GM21717 (cell line): ENCODE data around the gene FBXO47.
"Not testable (repeated sequence)": the region's sequence is repeated elsewhere in the genome, so short reads cannot be mapped to it uniquely, and the experiment has no call there.

Experiments
- ATAC-seq: cut with Tn5 transposase; IDR thresholded peaks from one replicate; pipeline ENCODE4 v1.9.1; 2021; ENCODE audit warnings: mild to moderate bottlenecking, moderate library complexity; ENCODE audit not compliant: unreplicated experiment

FBXO47 gene

DNA sequence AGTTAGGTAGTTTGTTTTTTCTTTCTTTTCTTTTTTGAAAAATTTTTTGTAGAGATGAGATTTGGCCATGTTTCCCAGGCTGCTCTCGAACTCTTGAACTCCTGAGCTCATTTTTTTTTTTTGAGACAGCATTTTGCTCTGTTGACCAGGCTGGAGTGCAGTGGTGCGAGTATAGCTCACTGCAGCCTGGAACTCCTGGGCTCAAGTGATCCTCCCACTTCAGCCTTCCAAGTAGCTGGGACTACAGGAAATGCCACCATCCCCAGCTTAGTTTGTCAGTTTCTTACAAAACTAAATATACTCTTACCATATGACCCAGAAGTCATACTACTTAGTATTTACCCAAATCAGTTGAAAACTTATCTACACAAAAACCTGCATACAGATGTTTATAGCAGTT lies 14.4 kb upstream of the FBXO47 start:
- no peak for ATAC-seq

DNA sequence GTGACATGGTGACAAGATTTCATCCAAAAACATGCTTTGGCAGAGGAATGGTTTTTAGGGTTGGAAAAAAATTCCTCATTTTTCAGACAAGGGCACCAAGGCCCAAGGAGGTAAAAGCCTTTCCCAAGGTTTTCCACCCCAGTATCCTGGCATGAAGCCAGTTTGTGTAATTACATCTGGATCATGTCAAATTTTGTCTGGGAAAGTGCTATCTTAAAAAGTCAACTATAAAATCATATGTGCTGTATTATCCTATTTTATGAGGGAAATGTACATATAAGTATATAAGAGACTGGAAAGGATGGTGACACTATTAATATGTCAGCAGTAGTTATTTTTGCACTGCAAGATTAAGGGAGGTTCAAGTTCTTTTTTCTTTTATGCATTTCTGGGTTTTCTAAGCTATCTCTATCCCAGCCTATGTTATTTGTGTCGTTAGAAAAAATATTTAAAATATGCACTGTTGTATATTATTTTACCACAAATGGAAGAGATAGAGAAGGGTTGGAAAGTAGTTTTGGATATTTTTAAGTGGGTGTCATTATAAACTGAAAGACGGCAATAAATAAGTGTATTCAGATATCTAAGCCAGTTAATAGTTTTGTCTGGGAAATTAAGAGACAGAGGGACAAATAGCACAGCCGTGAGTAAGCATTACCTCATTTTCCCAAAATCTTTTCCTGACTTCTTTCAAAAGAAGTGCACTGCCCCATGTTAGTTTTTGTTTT lies 13.5 kb upstream of the FBXO47 start:
- ATAC-seq, result no peak

DNA sequence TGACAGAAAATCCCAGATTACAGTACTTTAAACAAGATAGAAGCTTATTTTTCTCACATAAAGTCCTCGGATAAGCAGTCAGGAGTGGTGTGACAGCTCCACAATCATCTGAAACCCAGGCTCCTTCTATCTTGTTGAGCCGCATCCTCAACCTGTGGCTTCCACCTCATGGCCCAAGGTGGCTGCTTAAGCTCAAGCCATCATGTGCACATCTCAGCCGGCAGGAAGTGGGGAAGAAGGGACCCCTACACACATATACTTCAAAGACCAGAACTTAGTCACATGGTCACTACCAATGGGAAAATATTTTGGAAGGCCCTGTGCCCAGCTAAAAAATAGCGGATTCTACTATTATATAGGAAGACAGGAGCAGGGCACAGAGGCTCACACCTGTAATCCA lies 11.0 kb upstream of the FBXO47 start:
- no peak for ATAC-seq

DNA sequence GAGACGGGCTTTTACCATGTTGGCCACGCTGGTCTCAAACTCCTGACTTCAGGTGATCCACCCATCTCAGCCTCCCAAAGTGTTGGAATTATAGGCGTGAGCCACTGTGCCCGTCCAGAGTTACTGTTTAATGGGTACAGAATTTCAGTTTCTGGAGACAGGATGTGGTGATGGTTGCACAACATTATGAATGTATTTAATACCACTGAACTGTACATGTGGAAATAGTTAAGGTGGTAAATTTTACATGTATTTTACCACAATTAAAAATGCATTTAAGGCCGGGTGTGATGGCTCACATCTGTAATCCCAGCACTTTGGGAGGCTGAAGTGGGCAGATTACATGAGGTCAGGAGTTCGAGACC lies 9.0 kb upstream of the FBXO47 start:
- not testable (repeated sequence) for ATAC-seq

DNA sequence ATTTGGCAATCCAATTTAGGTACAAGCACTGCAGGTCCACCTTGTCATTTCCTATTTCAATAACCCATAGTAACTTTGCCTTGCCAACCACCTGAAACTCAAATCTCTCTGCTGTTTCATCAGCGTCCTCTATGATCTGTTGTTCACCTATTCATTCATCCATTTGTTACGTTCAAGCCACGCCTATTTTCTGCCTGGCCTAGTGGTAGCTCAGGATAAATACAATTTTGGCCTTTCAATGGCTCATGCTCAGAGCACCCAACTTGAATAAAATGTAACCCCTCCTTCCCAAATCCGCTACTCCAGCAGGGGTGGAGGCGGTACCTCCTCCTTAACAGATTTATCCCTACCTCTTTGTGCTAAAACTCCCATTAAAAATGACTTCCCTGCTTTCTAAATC lies 3.6 kb upstream of the FBXO47 start:
- ATAC-seq, result no peak

DNA sequence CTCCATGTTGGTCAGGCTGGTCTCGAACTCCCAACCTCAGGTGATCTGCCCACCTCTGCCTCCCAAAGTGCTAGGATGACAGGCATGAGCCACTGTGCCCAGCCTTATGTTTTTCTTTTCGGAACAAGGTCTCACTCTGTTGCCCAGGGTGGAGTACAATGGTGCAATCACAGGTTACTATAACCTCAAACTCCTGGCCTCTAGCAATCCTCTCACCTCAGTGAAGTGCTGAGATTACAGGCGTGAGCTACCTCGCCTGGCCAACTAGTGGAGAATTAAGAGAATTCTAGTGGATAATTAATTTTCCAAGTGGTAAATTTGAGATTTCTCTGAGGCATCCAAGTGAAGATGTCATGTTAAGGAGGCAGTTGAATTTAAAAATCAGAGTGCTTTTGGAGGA lies 2.9 kb upstream of the FBXO47 start:
- ATAC-seq, result no peak

DNA sequence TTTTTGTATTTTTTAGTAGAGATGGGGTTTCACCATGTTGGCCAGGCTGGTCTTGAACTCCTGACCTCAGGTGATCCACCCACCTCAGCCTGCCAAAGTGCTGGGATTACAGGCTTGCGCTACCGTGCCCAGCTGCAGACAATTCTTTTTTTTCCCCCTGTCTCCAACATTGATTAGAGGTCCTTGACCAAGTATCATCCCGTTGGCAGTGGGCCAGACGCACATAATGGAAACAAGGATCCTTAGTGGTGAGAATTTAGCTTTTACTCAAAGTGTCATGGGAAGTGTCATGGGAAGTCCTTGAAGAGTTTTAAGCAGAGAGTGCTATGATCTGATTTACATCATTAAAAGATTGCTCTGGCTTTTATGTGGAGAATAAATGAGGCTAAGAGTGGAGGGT lies 2.1 kb upstream of the FBXO47 start:
- no peak for ATAC-seq

DNA sequence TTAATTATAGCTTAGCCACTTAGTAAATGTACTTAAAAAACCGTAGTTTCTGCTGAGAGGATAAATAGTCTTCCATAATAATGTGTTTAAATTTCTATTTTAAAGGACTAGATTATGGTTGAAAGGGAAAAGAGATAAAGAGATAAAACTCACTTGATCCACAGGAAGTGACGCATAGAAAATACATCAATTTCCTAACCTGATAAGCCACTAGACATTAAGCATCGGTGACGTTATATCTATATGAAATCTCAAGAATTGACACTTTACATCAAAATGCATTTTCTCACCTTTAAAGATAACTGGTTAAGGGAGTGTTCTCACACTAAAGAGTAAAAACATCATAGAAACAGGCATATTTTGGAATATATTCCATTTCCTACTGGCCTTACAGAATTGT lies 5.8 kb downstream of the FBXO47 start:
- no peak for ATAC-seq

DNA sequence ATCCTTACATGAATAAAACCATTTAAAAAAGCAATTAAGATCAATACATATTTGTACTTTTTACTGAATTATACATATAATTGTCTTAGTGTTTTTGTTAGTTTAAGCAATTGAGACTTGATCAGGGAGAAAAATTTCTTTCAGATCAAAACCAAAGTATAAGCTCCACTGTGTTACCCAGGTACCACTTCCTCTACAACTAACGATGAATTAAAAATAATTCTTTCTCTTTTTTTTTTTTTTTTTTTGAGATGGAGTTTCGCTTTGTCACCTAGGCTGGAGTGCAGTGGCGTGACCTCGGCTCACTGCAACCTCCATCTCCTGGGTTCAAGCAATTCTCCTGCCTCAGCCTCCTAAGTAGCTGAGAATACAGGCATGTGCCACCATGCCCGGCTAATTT lies 6.8 kb downstream of the FBXO47 start:
- no peak for ATAC-seq

DNA sequence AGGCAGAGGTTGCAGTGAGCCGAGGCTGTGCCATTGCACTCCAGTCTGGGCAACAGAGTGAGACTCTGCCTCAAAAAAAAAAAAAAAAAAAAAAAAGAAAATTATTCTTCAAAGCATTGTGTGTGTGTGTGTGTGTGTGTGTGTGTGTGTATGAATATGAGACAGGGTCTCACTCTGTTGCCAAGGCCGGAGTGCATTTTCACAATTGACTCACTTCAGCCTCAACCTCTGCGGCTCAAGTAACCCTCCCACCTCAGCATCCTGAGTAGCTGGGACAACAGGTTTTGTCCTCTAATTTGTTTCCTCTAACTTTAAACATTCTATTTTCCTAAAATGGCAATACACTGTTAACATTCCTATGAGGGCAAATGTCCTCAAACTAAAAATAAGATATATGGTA lies 7.7 kb downstream of the FBXO47 start:
- no peak for ATAC-seq

DNA sequence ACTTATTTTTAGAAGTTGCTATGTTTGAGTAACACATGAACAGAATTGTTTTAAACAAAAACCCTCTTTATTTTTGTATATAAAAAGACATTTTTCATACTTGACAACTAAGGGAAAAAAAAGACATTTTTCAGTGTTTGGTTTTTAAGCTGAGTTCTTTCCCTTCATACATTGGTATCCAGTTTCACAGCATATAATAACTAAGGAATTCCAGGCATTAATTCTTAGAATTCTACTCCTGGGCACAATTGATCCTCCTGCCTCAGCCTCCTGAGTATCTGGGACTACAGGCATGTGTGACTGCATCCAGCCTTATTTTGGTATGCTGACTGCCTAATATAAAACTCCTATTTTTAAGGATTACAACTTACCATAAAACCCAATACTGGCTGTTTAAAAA lies 8.4 kb downstream of the FBXO47 start:
- ATAC-seq, result no peak

DNA sequence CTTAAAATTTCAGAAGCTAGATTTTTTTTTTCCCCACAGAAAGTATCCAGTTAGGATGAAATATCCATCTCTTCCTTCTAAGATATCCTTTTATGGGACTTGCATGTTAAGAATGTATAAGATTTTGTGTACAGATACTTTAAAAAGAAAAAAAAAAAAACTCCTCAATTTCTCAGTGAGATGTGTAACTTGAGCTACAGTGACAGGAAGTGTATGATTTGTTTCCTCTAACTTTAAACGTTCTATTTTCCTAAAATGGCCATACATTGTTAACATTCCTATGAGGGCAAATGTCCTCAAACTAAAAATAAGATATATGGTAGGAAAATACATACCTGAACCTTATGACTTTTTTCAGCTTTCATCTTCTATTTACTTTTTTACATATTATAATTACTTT lies 8.9 kb downstream of the FBXO47 start:
- ATAC-seq, result no peak

DNA sequence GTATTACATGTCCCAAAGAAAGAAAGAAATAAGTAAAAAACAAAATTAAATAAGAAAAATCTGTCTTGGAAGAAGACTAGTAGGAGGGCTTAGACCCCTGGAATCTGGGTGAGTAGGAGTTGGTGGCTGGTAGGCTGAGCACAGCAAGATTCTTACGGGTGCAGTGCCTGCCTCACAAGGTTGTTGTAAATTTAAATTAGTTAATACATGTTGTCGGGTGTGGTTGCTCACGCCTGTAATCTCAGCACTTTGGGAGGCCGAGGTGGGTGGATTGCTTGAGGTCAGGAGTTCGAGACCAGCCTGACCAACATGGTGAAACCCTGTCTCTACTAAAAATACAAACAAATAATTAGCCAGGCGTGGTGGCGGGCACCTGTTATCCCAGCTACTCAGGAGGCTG lies 13.4 kb downstream of the FBXO47 start:
- ATAC-seq, result not testable (repeated sequence)

DNA sequence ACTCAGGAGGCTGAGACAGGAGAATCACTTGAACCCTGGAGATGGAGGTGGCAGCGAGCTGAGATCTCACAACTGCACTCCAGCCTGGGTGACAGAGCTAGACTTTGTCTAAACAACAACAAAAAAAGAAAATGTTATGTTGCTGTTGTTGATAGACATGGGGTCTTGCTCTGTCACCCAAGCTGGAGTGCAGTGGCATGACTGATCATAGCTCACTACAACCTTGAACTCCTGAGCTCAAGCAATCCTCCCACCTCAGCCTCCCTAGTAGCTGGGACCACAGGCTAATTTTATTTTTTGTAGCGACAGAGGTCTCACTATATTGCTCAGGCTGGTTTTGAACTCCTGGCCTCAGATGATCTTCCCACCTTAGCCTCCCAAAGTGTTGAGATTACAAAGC lies 20.0 kb downstream of the FBXO47 start:
- no peak for ATAC-seq

DNA sequence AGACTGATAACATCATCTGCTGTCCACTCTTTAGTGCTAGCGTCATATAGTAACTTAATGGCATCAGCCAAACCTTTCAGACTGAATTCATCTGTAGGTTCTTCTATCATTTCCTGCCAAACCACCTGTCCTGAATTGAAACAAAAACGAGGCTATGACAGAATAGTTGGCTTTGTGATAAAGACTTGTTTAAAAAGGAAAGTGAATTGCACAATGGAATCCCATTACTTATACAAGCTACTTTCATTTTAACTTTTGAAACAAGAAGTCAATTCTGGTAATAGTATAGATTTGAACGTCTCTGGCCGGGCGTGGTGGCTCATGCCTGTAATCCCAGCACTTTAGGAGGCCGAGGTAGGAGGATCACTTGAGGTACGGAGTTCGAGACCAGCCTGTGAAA lies 23.6 kb downstream of the FBXO47 start:
- no peak for ATAC-seq

DNA sequence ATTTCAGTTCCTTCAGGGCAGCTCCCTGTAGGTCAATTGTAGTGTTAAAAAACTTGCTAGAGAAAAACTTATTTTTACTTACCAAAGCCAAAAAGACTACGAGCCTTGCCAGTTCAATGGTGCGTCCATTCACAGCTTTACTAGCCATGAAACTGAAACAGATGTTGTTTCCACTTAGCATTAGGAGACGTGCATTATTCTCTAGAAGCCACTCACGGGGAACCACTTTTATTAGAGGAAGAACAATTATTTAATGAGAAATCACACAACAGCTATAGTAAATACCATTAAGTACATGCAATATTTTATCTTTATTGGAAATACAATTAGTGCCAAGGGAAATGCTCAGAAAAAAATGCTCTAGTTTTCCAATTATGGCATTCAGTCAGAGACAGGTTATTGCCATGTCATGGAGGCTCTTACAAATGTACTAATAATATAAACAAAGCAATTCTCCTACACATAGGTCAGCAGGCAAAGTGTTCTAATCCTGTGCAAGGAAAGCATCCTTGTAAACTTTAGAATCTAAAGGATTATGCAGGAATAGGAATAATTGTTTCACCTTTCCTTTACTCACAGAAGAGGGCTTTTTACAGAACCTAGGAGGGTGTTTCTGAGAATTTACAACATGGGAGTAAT lies 24.4 kb downstream of the FBXO47 start:
- ATAC-seq, result no peak

DNA sequence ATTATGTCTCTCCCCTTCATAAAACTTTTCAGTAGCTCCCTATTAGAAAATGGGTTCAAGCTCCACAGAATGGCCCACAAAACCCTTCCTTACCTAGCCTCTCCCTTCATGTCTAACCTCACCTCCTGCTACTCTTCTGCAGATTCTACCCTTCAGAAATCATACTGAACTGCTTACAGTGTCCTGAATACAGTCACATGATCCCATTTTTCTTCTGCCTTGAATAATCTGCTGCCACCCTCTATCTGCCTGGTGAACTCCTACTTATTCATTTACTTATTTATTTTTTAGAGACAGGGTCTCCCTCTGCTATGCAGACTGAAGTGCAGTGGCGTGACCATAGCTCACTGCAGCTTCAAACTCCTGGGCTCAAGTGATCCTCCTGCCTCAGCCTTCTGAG lies 26.8 kb downstream of the FBXO47 start:
- no peak for ATAC-seq

DNA sequence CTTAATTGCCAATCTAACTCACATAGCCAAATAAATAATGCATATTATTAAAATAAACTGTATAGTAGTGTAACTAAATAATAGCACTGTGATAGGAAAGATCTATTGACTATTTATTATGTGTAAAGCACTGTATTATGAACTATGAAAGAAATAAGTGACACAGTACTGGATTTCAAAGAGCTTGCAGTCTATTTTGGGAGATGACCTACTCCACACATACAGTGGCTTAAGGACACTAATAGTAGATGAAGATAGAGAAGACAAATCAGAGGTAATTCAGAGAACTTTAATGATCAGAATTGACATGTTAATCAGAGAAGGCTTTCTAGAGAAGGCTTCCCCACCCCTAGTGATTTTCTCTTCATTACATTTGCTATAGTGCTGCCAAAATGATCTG lies 27.2 kb downstream of the FBXO47 start:
- ATAC-seq, result no peak

DNA sequence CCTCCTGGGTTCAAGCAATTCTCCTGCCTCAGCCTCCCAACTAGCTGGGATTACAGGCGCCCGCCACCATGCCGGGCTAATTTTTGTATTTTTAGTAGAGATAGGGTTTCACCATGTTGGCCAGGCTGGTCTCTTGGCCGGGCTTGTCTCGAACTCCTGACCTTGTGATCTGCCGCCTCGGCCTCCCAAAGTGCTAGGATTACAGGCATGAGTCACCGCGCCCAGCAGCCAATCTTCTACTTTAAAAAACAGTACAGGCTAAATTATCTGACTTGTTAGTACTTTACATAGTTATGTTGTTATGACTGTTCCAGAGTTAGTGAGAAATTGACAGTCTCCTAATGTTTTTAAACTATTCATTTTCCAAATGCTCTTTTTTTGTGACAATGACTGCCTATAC lies 33.2 kb downstream of the FBXO47 start:
- not testable (repeated sequence) for ATAC-seq

DNA sequence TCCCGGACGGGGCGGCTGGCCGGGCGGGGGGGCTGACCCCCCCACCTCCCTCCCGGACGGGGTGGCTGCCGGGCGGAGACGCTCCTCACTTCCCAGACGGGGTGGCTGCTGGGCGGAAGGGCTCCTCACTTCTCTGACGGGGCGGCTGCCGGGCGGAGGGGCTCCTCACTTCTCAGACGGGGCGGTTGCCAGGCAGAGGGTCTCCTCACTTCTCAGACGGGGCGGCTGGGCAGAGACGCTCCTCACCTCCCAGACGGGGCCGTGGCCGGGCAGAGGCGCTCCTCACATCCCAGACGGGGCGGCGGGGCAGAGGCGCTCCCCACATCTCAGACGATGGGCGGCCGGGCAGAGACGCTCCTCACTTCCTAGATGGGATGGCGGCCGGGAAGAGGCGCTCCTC lies 36.4 kb downstream of the FBXO47 start:
- ATAC-seq, result not testable (repeated sequence)

DNA sequence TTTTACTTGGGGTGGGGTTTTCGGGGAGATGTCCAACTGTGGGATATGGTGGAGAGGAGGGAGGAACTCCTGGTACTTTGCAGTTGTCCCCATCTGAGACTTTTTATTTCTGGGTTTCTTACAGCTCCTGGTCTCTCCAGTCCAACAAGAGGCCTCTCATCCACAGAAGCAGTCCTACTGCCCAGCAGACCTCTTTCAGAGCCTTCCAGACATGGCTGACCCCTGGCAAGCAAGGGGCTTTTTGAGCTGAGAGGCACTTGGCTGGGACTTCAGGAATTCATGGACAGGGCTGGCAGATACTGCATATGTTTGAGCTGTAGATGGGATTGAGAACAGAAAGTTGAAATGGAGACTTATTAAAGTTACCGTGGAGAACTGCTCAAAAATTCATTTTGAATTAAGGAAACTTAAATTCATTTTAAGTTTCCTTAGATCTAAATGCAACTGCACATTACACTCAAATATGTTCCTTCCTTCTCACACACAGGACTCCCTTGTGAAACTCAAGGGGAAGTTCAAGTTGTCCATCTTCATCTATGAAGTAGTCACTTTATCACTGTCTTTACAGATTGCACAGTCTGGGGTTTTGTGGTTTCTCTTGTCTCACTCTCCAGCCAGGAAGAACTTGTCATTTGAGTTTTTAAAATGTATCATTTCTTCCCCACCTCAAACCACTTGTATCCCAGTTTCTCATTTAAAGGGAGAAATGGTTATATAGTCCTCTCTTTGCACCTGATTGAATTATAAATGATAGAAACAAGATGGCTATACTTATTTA lies 40.7 kb downstream of the FBXO47 start:
- no peak for ATAC-seq
